GOT3 (cell line): ENCODE measurements around the gene OR9G4.

ENCODE experiments used
- DNase-seq: peaks from one replicate; lab custom pipeline; 2025; ENCODE audit warnings: mixed read lengths; lab: John Stamatoyannopoulos, UW

The OR9G4 gene

DNA sequence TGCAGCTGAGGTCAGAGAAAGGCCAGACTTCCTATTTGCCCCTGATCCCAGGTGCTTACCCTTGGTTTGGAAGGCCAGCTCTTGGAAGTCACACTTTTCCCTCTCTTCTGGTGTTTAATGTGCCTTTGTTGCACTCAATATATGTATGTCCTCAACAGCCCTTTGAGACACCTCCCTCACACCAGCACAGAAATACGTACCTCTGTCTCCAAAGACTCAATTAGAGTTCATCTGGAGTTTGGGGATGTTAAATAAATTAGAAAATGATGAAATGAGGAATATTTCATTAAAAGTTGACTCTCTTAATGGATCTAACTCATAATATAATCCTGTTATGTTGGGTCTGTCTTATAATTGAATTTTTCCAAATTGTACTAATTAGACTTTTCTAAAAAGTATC lies at the start of gene OR9G4:
Gene OR9G4 (minus strand): TSS at position 101 of the 400 bp plus-strand sequence. CDS start 4,931 bp downstream, outside the sequence.
- no peak for DNase-seq

DNA sequence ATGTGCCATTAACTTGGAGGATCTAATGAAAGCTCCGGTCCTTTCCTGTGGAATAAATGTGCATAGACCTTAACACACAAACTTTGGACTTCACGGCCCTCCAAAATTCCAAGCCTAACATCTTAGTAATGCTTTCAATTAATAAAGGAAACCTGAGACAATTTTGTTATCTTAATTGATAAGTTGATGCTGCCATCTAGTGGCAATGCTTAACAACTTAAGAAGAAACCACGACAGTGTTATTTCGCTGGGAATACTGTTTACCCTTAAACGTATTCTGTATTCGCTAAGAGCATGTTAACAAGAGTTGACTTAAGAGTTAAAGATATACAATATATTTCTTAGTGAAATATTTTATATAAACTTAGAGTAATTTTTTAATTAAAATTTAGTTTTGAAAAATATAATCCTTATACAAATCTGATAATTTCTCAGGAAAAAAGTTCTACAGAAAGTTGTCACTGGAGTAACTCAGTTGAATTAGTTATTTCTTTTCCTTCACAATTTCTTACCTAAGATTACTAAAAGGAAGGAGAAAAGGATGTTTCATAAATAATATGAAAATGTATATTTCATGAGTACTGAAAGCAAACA lies 35.0 kb upstream of the OR9G4 start:
- no peak for DNase-seq

DNA sequence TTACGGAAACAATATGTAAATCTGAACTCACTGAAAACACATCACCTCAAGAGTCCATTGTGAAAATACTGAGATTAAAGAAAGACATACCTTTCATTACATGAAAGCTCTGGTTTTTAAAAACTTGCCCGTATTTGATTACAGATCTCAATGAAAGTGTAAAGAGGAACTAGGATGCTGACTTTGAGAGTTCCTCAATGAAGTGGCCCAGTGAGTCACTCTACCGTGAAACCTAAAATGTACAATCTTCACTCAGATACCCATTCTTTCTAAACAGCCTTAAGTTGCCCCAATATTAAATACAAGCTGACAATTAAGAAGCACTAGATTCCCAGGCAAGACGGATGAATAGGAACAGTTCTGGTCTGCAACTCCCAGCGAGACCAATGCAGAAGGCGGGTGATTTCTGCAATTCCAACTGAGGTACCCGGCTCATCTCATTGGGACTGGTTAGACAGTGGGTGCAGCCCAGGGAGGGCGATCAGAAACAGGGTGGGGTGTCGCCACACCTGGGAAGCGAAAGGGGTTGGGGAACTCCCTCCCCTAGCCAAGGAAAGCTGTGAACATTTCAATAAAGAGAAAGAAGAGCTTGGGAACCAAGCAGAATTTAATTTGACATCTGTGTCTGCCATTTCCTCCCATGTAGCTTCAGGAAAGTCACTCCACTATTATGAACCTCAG lies 33.8 kb upstream of the OR9G4 start:
- DNase-seq: no peak

- DNase-seq: no peak
Measured at GRCh38 chr11:56776809-56777208, 28.3 kb upstream of the OR9G4 start.

- DNase-seq: no peak
Measured at GRCh38 chr11:56764976-56765375, 16.5 kb upstream of the OR9G4 start.

DNA sequence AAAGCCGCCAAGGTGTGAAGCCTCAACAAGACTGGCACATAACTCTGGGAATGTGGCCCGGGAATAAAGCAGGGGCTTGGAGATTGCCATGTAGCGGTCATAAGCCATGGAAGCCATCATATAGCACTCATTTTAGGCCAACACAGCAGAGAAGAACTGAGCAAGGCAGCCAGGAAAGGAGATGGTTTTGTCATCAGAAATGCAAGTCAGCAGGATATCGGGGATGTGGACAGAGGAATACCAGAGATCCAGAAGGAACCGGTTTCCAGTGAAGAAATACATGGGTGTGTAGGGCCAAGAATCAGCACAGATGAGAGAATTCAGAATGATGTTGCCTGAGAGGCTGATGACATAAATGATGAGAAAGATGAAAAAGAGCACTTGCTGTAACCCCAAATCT lies 3.0 kb upstream of the OR9G4 start:
- DNase-seq: no peak

- no peak for DNase-seq
Measured at GRCh38 chr11:56750190-56750589, 1.7 kb upstream of the OR9G4 start.

- no peak for DNase-seq
Measured at GRCh38 chr11:56740886-56741285, 7.6 kb downstream of the OR9G4 start.

DNA sequence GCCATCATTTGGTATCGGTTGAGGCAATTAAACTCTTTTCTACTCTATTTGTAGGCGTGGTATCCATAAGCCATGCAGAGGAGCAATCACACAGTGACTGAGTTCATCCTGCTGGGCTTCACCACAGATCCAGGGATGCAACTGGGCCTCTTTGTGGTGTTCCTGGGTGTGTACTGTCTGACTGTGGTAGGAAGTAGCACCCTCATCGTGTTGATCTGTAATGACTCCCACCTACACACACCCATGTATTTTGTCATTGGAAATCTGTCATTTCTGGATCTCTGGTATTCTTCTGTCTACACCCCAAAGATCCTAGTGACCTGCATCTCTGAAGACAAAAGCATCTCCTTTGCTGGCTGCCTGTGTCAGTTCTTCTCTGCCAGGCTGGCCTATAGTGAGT lies 8.4 kb downstream of the OR9G4 start:
- DNase-seq: no peak

DNA sequence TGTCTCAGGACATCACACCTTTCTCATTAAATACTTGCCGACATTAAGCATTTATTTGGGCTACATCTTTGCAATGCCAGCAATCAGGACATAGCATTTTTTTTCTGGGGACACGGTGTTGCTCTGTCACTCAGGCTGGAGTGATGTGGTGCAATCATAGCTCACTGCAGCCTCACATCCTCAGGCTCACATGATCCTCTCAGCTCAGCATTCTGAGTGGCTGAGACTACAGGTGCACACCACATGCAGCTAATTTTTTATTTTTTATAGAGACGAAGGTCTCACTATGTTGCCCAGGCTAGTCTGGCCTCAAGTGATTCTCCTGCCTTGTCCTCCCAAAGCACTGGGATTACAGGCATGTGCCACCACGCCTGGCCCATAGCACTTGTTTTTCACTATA lies 28.0 kb downstream of the OR9G4 start:
- no peak for DNase-seq

GRCh38 chr11:56716379-56716854 lies 32.1 kb downstream of the OR9G4 start:
- DNase-seq: no peak

DNA sequence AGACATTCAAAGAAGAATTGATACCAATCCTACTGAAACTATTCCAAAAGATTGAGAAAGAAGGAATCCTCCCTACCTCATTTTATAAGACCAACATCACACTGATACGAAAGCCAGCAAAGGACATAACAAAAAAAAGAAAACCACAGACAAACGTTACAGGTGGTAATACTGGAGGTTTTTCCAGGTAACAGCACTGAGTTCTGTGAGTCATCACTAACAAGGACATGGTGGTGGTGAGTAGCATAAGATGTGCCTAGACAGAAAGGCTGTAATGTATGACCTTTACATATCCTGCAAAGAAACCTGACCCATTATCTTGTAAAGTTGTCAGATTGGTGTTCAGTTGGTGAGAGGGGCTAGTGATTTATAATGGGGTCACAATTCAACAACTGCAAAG lies 34.3 kb downstream of the OR9G4 start:
- DNase-seq: no peak

DNA sequence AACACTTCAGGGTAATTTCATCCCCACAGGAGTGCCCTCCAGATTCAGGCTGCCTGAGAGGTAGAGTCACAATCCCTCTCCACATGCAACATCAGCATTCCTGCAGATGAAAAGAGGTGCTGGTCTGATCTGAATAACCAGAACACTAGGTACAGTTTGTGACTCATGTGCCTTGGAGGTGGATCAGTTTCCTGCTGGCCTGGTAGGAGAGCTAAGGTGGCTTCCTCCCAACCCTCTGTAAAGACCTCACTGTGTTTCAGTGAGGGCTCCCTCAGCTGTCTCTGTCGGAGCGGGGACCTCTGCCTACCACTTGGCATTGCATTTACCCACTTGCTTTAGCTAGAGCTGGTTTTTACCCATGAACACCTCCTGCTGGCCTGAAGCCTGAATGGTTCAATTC lies 42.0 kb downstream of the OR9G4 start:
- DNase-seq: no peak

GRCh38 chr11:56705784-56706396 lies 42.6 kb downstream of the OR9G4 start:
- DNase-seq: no peak

GRCh38 chr11:56700914-56701485 lies 47.5 kb downstream of the OR9G4 start:
- no peak for DNase-seq

GRCh38 chr11:56700242-56700913 lies 48.1 kb downstream of the OR9G4 start:
- DNase-seq: no peak

DNA sequence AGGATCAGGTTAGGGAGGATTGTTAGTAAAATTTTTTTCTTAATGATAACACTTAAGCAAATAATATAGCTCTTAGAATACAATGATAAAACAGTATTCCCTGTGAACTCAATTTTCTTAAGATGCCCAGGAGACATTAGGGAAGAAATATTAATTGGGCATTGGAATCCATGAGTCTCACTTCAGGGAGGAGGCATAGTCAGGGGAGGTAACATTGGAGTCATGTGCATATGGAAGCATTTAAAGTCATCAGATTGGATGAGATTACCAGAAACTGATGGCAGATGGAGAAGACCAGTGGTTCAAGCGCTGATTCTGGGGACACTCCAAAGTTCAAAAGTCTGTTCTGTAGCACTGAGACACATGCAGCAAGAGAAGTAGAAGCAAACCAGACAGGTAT lies 49.7 kb downstream of the OR9G4 start, which contains the start of gene OR9G1:
Gene OR9G1 (plus strand): TSS at position 301 of the 400 bp plus-strand sequence. CDS start 1,293 bp downstream, outside the sequence.
- DNase-seq: no peak

DNA sequence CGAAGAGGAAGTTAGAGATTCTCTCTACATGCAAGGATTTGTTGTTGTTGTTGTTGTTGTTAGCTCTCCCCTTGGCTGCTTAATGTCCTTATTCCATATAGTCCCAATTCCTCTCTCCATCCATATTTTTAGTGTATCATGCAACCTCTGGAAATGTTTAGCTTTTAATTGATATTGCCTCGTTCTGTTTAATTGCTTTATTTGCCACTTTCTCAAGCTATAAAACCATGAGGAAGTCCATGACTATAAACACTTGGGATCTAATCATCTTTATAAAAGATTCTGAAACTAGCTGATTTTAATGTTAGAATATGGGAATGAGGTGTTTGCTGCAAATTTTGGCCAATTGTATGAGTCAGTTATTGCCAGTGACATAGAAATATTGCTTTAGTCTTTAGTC lies 55.1 kb downstream of the OR9G4 start:
- no peak for DNase-seq
